Stimulated activated CD4-positive, alpha-beta T cell treated with anti-CD3 and anti-CD28 coated beads, Interleukin-2, amount 100 ng/mL, for 48 hours (primary cell): ENCODE measurements around the gene MOB3B.
A peak's percentile ranks its signal among the peaks of the same experiment; 100 is the strongest.

Experiments
- DNase-seq, 2 donors: peaks; one replicate each; pipeline ENCODE4 v3.0.0-alpha.2; 2020

MOB3B gene

GRCh38 chr9:27540502-27540901 lies 10.9 kb upstream of the MOB3B start:
- DNase-seq = no peak

- DNase-seq = no peak
Observed at GRCh38 chr9:27539479-27540441, 10.1 kb upstream of the MOB3B start.

GRCh38 chr9:27538647-27539046 lies 9.0 kb upstream of the MOB3B start:
- DNase-seq = no peak

GRCh38 chr9:27537756-27538155 lies 8.1 kb upstream of the MOB3B start:
- DNase-seq = no peak

- no peak for DNase-seq
Observed at GRCh38 chr9:27537027-27537435, 7.4 kb upstream of the MOB3B start.

GRCh38 chr9:27536168-27536567 lies 6.6 kb upstream of the MOB3B start:
- DNase-seq = no peak

- no peak for DNase-seq
Observed at GRCh38 chr9:27535701-27536118, 6.1 kb upstream of the MOB3B start.

GRCh38 chr9:27534658-27535209 lies 5.1 kb upstream of the MOB3B start:
- no peak for DNase-seq

GRCh38 chr9:27534131-27534530 lies 4.5 kb upstream of the MOB3B start:
- no peak for DNase-seq

- DNase-seq = no peak
Observed at GRCh38 chr9:27533311-27533710, 3.7 kb upstream of the MOB3B start.

- DNase-seq = no peak
Observed at GRCh38 chr9:27532046-27532445, 2.4 kb upstream of the MOB3B start.

GRCh38 chr9:27530915-27531755 lies 1.5 kb upstream of the MOB3B start:
- no peak for DNase-seq

- peak; percentile 32 to 33 for DNase-seq
Observed at GRCh38 chr9:27528886-27529315, 713 bp downstream of the MOB3B start.

- peak; percentile 23 to 36 for DNase-seq
Observed at GRCh38 chr9:27528076-27528885, 1.3 kb downstream of the MOB3B start.

GRCh38 chr9:27527702-27528075 lies 1.9 kb downstream of the MOB3B start:
- DNase-seq = no peak

GRCh38 chr9:27524236-27524635 lies 5.4 kb downstream of the MOB3B start, which contains the start of gene IFNK:
Gene IFNK (plus strand): TSS chr9:27524290. CDS start chr9:27524337, 47 bp downstream.
- no peak for DNase-seq

GRCh38 chr9:27523141-27523540 lies 6.5 kb downstream of the MOB3B start:
- no peak for DNase-seq

GRCh38 chr9:27520986-27521385 lies 8.6 kb downstream of the MOB3B start:
- DNase-seq = no peak

- DNase-seq = no peak
Observed at GRCh38 chr9:27519466-27520465, 9.8 kb downstream of the MOB3B start.

- DNase-seq = no peak
Observed at GRCh38 chr9:27518809-27519208, 10.8 kb downstream of the MOB3B start.

GRCh38 chr9:27518006-27518405 lies 11.6 kb downstream of the MOB3B start:
- no peak for DNase-seq
